GM23338 (cell line): ENCODE results near the gene BHLHE23.

Experiments used
- POLR2AphosphoS5 ChIP-seq: IDR thresholded peaks from 2 replicates; pipeline ENCODE4 v1.6.1; 2016; ENCODE audit warnings: antibody characterized with exemption, low read depth
- ZNF114 ChIP-seq: fragments of 250-450 bp; sonication (Bioruptor Pico); IDR thresholded peaks from 2 replicates; pipeline ENCODE4 v1.5.0; 2020; ENCODE audit warnings: mild to moderate bottlenecking, moderate library complexity
- TF ChIP-seq, protein P1 (sequence below), 2 experiments: fragments of 200-600 bp in 1 of 2; sonication (generic) in 1 of 2; conservative IDR thresholded peaks; 2 replicates each; pipeline versions ENCODE4 v1.5.1 to v1.6.1; 2016 to 2017; ENCODE audit warnings: antibody characterized with exemption in 2 of 2, low read depth in 2 of 2, mild to moderate bottlenecking in 2 of 2, moderate library complexity in 1 of 2

DNA sequence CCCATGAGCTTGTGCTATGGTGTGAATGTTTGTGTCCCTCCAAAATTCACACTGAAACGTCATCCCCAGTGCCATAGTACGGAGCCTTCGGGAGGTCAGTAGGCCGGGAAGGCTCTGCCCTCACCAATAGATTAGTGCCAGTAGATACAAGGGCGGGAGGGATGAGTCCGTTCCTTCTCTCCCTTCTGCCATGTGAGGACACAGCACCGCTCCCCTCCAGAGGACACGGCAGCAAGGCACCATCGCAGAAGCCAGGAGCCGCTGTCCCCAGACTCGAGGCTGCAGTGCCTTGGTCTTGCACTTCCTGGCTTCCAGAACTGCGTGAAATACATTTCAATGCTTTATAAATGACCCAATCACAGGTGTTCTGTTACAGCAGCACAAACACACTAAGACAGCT is 39.2 kb upstream of the BHLHE23 start:
- TF ChIP-seq, protein P1, sequence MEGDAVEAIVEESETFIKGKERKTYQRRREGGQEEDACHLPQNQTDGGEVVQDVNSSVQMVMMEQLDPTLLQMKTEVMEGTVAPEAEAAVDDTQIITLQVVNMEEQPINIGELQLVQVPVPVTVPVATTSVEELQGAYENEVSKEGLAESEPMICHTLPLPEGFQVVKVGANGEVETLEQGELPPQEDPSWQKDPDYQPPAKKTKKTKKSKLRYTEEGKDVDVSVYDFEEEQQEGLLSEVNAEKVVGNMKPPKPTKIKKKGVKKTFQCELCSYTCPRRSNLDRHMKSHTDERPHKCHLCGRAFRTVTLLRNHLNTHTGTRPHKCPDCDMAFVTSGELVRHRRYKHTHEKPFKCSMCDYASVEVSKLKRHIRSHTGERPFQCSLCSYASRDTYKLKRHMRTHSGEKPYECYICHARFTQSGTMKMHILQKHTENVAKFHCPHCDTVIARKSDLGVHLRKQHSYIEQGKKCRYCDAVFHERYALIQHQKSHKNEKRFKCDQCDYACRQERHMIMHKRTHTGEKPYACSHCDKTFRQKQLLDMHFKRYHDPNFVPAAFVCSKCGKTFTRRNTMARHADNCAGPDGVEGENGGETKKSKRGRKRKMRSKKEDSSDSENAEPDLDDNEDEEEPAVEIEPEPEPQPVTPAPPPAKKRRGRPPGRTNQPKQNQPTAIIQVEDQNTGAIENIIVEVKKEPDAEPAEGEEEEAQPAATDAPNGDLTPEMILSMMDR (conservative IDR thresholded peaks at IDR 0.05; ENCODE audit: low read depth in 2 of 2): no peak
- TF ChIP-seq POLR2AphosphoS5 (no peak), ZNF114 (CRISPR knock-in tag) (no peak)
